GM12874 (cell line): ENCODE data around the gene WNT3A.

Experiments
- TF ChIP-seq, protein P1 (sequence below): IDR thresholded peaks from 2 replicates; pipeline ENCODE4 v1.5.1; 2011; ENCODE audit warnings: low read depth, mild to moderate bottlenecking, control low read depth, low read length, moderate library complexity; ENCODE audit not compliant: insufficient read depth

The WNT3A gene

GRCh38 chr1:228092342-228093049 lies 85.7 kb downstream of the WNT3A start:
- TF ChIP-seq, protein P1, sequence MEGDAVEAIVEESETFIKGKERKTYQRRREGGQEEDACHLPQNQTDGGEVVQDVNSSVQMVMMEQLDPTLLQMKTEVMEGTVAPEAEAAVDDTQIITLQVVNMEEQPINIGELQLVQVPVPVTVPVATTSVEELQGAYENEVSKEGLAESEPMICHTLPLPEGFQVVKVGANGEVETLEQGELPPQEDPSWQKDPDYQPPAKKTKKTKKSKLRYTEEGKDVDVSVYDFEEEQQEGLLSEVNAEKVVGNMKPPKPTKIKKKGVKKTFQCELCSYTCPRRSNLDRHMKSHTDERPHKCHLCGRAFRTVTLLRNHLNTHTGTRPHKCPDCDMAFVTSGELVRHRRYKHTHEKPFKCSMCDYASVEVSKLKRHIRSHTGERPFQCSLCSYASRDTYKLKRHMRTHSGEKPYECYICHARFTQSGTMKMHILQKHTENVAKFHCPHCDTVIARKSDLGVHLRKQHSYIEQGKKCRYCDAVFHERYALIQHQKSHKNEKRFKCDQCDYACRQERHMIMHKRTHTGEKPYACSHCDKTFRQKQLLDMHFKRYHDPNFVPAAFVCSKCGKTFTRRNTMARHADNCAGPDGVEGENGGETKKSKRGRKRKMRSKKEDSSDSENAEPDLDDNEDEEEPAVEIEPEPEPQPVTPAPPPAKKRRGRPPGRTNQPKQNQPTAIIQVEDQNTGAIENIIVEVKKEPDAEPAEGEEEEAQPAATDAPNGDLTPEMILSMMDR, result no peak

DNA sequence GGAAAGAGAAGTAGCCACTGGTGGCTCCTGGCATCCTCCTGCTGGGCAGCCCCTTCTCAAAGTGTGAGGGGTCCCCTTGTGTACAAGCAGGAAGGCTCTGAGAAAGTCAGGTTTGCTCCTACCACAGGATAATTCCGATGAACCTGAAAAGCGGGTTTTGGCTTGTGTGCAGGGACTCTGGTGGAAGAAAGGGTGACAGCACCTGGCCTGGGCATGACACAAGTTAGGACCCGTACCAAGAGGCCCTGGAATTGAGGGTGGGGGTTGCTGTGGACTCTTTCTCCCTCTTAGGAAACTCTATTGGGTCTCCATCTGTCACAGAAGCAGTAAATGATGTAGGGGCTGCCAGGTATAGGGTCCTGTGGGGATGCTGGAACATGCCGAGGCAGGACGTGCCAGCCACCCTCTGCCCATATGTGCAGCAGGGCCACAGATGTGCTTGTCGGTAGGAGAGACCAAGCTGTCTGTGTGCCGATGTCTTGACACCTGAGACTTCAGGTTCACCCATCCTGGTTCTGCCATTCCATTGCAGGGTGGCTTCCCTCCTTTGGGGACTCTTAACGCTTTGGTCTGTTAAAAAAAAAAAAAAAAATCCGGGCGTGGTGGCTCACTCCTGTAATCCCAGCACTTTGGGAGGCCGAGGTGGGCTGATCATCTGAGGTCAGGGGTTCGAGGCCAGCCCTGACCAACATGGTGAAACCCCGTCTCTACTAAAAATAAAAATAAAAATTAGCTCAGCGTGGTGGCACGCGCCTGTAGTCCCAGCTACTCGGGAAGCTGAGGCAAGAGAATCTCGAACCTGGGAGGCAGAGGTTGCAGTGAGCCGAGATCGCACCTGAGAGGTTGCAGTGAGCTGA lies 86.5 kb downstream of the WNT3A start:
- TF ChIP-seq, protein P1, result no peak

GRCh38 chr1:228094432-228095016 lies 87.7 kb downstream of the WNT3A start:
- TF ChIP-seq, protein P1, result no peak

- TF ChIP-seq, protein P1, result no peak
These were observed 88.4 kb downstream of the WNT3A start for GRCh38 chr1:228095161-228095560.

DNA sequence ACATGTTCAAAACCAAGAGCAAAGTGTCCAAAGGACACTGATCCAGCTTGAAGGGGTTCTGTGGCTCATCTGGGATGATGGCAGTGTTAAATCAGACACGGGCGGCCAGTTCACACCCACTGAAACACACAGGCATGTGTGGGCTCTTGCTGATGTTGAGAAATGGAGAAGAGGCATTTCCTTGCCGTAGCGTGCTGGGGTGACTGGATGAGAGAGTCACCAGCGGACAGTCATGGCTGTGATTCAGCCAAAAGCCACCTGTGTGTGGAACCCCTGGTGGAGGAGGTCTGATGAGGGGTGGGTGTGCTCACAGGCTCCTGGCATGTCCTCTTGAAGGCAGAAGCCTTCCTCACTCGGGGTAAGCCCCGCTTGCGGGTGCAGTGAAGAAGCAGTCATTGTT lies 89.1 kb downstream of the WNT3A start:
- TF ChIP-seq, protein P1, result no peak

DNA sequence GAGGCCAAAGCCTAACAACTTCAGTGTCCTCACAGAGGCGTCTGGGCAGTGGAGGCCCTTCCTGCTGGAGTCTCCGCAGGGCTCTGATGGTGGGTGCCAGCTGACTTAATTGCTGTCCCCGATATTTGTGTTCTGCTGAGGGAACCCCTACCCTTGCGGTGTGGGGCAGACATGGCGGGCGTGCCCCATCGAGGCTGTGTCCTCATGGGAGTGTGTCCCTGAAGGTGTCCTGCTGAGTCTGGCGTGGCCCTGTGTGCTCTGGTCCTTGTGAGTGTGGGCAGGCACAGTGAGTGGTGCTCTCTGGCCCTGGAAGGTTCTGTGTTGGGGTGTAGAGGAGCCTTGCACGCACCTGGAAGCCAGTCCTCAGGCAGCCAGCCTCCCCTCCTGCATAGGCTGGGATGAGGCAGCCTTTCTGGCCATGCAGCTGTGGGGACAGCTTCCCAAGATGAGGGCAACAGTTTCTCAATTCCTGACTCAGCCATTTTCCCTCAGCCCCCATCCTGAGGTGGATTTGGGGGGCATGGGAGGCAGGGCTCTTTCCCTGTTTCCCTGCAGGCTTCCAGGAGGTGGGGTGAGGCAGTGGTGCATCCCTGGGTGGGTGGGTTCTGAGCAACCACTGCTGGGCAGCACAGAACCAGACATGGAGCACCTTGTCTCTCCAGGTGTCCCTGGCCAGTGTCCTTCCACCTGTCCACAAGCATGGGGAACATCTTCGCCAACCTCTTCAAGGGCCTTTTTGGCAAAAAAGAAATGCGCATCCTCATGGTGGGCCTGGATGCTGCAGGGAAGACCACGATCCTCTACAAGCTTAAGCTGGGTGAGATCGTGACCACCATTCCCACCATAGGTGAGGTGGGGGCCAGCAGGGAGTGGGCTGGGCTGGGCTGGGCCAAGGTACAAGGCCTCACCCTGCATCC lies 89.9 kb downstream of the WNT3A start:
- TF ChIP-seq, protein P1, result no peak
